ENCODE data around the gene FADS2.
"Not testable (repeated sequence)": the region's sequence is repeated elsewhere in the genome, so short reads cannot be mapped to it uniquely, and the experiment has no call there.

Gene FADS2

DNA sequence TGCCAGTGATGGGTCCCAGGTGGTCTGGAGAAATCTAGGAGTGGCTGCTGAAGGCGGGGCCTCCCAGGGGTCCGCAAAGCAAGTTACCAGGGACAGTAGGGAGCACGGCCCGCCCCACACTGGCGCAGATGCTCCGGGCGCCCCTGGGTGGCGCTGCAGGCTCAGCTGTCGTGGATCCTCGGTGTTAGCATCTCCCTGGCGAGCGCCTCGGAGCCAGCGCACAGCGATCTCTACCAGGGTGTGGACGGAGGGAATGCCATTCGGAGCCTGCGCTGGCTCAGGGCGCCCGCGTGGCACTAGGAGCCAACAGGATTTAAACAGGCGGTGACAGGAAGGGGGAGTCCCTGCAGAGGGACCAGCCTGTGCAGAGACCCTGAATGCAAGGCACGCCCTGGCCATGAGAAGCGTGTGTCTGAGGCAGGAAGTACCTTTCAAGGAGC is 43.1 kb downstream of the FADS2 start:
- H3K9me3 Mint-ChIP-seq = no peaks in the 10 kb centered on the region
- no peaks in the 10 kb centered on the region for H3K36me3 Mint-ChIP-seq (ENCODE audit: low read depth)
- peaks cover 8% of the 10 kb centered on the region for H3K4me1 Mint-ChIP-seq (ENCODE audit: low read depth)
- no peaks in the 10 kb centered on the region for H3K27me3 Mint-ChIP-seq (ENCODE audit: low read depth)
- H3K27ac Mint-ChIP-seq = no peak overlapping the region
- H3K4me3 Mint-ChIP-seq = peak overlapping the region; percentile 65

DNA sequence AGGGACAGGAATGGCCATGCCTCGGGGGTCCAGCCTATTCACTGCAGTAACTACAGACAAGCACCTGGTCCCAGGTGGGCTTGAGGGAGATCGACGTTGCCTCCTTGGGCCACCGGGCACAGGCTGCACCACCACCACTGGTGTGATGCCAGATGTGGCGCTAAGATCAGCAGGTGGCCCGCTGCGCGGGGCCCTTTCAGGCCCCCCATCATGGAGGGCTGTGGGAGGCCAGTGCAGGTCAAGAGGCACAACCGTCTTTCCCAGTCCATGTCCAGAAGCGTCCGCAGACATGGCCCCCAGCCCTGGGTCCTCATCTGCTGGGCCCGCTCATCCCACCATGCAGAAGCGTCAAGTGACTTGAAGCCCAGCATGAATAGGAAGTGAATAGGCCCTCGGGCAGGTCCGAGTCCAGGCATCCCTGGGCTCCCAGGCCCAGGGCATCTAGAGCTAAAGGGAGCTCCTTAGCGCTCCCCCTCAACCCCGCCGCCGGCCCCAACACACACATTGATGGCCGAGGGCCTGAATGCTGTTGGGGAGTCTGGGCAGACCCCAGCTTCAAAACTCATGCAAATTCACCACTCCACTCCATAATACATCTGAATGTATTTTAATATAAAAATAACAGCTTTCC is 45.0 kb downstream of the FADS2 start:
- Mint-ChIP-seq H3K4me3 (no peak overlapping the region), H3K27ac (no peak overlapping the region), H3K9me3 (no peaks in the 10 kb centered on the region), H3K4me1 (ENCODE audit: low read depth) (peaks cover 8% of the 10 kb centered on the region), H3K36me3 (ENCODE audit: low read depth) (no peaks in the 10 kb centered on the region), H3K27me3 (ENCODE audit: low read depth) (no peaks in the 10 kb centered on the region)

DNA sequence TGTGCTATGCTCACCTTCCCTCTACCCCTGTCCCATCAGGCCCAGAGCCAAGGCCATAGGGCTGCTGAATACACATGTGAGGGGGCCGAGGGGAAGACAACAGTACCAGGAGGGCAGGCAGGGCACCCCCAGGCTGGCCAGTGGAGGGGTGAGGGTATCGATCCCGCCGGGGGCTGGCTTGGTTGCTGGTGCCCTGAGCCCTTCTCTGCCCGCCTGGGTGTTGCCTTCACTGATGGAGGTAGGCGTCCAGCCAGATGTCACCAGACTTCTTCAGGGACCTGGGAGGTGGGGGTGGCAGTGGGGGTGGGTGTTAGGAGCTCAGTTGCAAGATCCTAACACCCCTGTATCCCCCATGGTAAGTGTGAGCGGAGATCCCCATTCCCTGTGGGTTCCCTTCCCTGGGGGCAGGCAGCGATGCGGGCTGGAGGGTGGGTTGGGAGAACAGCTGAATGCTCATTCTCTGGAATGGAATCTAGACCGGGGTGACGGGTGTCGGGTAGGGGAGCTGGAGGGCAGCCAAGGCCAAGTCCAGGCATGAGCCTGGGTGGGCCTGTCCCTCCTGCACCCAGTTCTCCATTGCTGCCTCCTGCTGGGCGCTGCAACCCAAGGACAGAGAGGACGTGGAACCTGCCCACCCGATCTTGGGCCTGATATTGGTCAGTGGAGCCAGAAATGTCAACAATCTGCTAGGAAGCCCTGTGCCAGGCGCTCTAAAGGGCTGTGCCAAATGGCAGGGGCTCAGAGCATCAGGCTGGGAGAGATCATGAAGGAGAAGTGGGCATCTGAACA is 45.7 kb downstream of the FADS2 start:
- H3K4me1 Mint-ChIP-seq (ENCODE audit: low read depth) = peaks cover 8% of the 10 kb centered on the region
- H3K9me3 Mint-ChIP-seq = no peaks in the 10 kb centered on the region
- no peaks in the 10 kb centered on the region for H3K36me3 Mint-ChIP-seq (ENCODE audit: low read depth)
- H3K27ac Mint-ChIP-seq = no peak overlapping the region
- no peak overlapping the region for H3K4me3 Mint-ChIP-seq
- no peaks in the 10 kb centered on the region for H3K27me3 Mint-ChIP-seq (ENCODE audit: low read depth)

DNA sequence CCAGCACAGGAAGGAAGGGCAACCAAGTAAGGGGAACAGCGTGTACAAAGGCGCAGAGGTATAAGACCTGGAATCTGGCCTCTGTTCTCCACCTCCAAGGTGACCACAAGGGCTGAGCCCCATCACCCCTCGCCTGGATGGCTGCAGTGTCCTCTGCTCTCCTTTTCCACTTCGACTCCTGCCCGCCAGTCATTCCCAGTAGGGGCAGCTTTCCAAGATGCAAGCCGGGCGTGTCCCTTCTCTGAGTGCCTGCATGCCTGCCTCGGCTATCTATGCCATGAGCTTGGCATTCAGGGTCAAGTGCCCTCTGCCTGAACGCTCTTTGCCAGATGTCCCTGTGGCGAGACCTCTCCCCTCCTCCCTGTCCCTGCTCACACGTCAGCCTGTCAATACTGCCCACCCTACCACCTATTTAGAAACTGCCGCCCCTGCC is 46.3 kb downstream of the FADS2 start:
- Mint-ChIP-seq H3K9me3 (no peaks in the 10 kb centered on the region), H3K36me3 (ENCODE audit: low read depth) (no peaks in the 10 kb centered on the region), H3K27ac (no peak overlapping the region), H3K4me1 (ENCODE audit: low read depth) (peaks cover 8% of the 10 kb centered on the region), H3K4me3 (no peak overlapping the region), H3K27me3 (ENCODE audit: low read depth) (no peaks in the 10 kb centered on the region)

DNA sequence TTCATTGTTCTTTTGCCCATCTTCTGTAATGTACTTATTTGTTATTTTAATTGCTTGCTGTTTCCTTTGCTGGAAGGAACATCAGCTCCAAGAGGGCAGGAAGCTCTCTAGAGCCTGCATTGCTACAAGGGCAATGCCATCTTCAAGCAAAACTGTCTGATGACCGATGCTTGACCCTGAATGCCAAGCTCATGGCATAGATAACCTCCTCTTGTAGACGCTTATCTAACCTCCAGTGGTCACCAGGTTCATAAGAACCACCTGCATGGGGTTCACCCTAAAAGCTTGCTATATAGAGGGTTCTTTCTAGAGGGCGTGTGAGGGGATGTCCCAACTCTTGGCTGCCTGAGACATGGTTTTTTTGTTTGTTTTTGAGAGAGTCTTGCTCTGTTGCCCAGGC is 46.8 kb downstream of the FADS2 start:
- no peaks in the 10 kb centered on the region for H3K27me3 Mint-ChIP-seq (ENCODE audit: low read depth)
- H3K9me3 Mint-ChIP-seq = no peaks in the 10 kb centered on the region
- H3K4me1 Mint-ChIP-seq (ENCODE audit: low read depth) = peaks cover 8% of the 10 kb centered on the region
- no peak overlapping the region for H3K4me3 Mint-ChIP-seq
- H3K36me3 Mint-ChIP-seq (ENCODE audit: low read depth) = no peaks in the 10 kb centered on the region
- H3K27ac Mint-ChIP-seq = no peak overlapping the region

DNA sequence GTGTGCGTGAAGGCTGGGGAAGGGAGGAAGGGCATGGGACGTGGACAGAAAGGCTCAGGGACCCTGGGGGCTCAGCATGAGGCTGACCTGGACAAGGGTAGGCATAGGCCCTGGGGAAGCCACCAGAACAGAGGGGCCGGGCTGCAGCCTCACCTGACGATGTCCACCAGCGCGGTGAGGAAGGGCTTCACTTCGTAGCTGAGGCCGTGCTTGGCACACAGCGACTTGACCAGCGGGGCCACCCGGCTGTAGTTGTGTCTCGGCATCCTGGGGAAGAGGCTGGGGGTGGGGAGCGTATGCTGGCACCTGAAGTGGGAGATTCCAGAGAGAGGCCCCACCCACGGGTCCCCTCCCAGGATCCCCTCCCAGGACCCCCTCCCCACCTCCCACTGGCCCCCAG is 47.6 kb downstream of the FADS2 start:
- H3K27ac Mint-ChIP-seq = no peak overlapping the region
- no peaks in the 10 kb centered on the region for H3K36me3 Mint-ChIP-seq (ENCODE audit: low read depth)
- H3K4me3 Mint-ChIP-seq = no peak overlapping the region
- no peaks in the 10 kb centered on the region for H3K27me3 Mint-ChIP-seq (ENCODE audit: low read depth)
- H3K4me1 Mint-ChIP-seq (ENCODE audit: low read depth) = peaks cover 8% of the 10 kb centered on the region
- no peaks in the 10 kb centered on the region for H3K9me3 Mint-ChIP-seq

DNA sequence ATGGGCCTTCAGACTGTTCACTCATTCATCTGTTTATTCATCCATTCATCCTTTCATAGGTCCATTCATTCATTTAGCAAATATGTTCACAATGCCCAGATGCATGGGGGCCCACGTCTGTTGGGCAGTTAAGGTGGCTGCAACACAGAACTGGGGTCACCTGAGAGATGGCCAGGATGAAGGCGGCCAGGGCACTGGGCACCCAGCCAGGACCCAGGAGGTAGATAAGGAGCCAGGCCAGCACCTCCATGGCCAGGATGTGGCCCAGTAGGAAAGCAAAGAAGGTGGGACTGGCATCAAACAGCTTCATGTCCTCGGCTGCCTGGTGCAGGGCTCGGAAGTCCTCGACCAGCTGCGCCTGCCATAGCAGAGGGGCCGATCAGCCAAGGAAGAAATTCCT is 51.1 kb downstream of the FADS2 start:
- Mint-ChIP-seq H3K27ac (no peak overlapping the region), H3K27me3 (ENCODE audit: low read depth) (no peaks in the 10 kb centered on the region), H3K9me3 (no peaks in the 10 kb centered on the region), H3K4me3 (no peak overlapping the region), H3K36me3 (ENCODE audit: low read depth) (no peaks in the 10 kb centered on the region), H3K4me1 (ENCODE audit: low read depth) (no peaks in the 10 kb centered on the region)

DNA sequence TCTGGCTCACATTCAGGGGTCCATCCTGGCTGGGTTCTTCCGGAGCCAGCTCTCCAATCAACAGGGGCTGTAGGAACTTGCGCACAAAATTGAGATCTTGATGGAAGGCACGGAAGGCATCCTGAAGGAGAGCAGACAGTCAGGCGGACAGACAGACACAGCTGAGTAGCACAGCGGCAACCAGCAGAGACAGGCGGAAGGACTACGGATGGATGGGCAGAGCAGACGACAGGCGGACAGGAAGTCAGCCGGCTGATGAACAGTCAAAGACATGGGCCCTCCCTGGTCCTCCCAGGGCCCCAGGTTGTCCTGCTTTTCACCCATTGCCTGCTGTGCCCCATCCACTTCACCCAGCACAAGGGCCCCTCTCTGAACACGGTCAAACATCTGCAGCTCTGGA is 51.9 kb downstream of the FADS2 start:
- Mint-ChIP-seq H3K4me3 (no peak overlapping the region), H3K27ac (no peak overlapping the region), H3K4me1 (ENCODE audit: low read depth) (no peaks in the 10 kb centered on the region), H3K27me3 (ENCODE audit: low read depth) (no peaks in the 10 kb centered on the region), H3K9me3 (no peaks in the 10 kb centered on the region), H3K36me3 (ENCODE audit: low read depth) (no peaks in the 10 kb centered on the region)

DNA sequence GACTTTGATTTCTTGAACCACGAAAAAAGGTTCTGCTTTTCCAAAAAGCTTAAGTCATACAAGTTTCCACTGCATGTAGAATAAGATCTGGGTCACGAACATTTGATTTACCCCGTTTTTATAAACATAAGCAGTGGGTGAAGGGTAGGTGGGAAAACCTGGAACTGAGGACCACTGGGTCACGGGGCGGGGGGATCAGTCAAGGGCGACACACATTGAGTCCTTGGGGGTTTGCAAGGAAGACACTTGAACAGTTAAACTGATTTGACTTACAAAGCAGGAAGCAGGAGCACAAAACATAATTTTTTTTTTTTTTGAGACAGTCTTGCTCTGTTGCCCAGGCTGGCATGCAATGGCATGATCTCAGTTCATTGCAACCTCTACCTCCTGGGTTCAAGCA is 52.4 kb downstream of the FADS2 start:
- H3K4me1 Mint-ChIP-seq (ENCODE audit: low read depth) = no peaks in the 10 kb centered on the region
- H3K27me3 Mint-ChIP-seq (ENCODE audit: low read depth) = no peaks in the 10 kb centered on the region
- H3K27ac Mint-ChIP-seq = no peak overlapping the region
- no peaks in the 10 kb centered on the region for H3K36me3 Mint-ChIP-seq (ENCODE audit: low read depth)
- no peaks in the 10 kb centered on the region for H3K9me3 Mint-ChIP-seq
- no peak overlapping the region for H3K4me3 Mint-ChIP-seq

DNA sequence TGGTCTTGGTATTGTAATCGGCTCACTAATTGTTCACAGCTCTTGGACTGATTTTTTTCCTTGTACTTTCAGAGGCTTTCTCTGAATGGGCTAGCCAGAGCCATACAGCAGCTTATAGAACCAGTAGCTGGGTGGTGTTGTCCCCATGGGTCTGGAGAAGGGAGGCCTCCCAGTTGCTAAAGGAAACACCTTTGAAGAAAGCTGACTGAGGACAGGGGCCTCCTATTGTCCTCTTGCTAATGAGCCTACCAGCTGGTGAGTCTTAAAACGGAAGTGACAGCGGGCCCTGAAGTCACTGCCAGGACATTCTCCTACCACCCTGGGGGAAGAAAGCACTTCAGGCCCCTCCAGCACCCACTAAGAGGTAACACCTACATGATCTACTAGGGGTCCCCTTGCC is 53.3 kb downstream of the FADS2 start:
- H3K4me3 Mint-ChIP-seq = no peak overlapping the region

DNA sequence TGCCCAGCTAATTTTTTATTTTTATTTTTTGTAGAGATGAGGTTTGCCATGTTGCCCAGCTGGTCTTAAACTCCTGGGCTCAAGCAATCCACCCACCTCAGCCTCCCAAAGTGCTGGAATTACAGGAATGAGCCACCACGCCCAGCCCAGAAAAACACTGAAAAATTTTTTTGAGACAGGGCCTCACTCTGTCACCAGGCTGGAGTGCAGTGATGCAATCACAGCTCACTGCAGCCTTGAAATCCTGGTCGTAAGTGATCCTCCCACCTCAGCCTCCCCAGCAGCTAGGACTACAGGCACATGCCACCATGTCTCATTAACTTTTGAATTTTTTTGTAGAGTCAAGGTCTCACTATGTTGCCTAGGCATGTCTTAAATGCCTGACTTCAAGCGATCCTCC is 54.2 kb downstream of the FADS2 start:
- not testable (repeated sequence) for H3K4me1 Mint-ChIP-seq (ENCODE audit: low read depth); H3K27ac Mint-ChIP-seq; H3K9me3 Mint-ChIP-seq; H3K4me3 Mint-ChIP-seq; H3K36me3 Mint-ChIP-seq (ENCODE audit: low read depth); H3K27me3 Mint-ChIP-seq (ENCODE audit: low read depth)

More for the DNA sequence above, 53.3 kb downstream of the FADS2 start:
- H3K27ac Mint-ChIP-seq = no peak overlapping the region
- H3K4me1 Mint-ChIP-seq (ENCODE audit: low read depth) = no peaks in the 10 kb centered on the region
- H3K36me3 Mint-ChIP-seq (ENCODE audit: low read depth) = no peaks in the 10 kb centered on the region
- no peaks in the 10 kb centered on the region for H3K27me3 Mint-ChIP-seq (ENCODE audit: low read depth)
- H3K9me3 Mint-ChIP-seq = no peaks in the 10 kb centered on the region

DNA sequence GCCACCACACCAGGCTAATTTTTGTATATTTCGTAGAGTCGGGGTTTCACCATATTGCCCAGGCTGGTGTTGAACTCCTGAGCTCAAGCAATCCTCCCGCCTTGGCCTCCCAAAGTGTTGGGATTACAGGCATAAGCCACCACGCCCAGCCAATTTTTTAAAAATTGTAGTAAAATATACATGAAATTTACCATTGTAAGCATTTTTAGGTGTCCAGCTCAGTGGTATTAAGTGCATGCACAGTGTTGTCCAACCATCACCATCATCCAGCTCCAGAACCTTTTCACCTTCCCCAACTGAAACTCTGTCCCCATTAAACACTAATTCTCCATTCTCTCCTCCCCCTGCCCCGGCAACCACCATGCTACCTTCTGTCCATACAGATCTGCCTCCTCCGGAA is 54.8 kb downstream of the FADS2 start:
- no peaks in the 10 kb centered on the region for H3K27me3 Mint-ChIP-seq (ENCODE audit: low read depth)

DNA sequence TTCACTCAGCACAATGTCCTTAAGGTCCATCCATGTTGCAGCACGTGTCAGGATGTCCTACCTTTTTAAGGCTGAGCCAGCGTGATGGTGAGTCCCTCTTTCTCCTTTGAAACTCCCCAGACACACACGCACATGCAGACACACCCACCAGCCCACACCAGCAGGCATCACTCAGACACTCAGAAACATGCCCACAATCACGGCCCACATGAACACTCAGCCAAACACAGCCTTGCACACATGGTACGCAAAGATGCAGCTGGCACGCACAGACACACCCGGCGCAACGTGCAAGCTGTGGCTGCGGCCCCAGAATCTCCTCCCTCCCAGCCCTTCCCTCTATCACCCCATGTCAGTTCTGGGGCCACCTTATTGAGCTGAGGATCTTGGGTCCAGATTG is 55.2 kb downstream of the FADS2 start:
- H3K4me1 Mint-ChIP-seq (ENCODE audit: low read depth) = no peaks in the 10 kb centered on the region
- H3K27me3 Mint-ChIP-seq (ENCODE audit: low read depth) = no peaks in the 10 kb centered on the region
- H3K36me3 Mint-ChIP-seq (ENCODE audit: low read depth) = no peaks in the 10 kb centered on the region
- no peak overlapping the region for H3K27ac Mint-ChIP-seq
- H3K9me3 Mint-ChIP-seq = no peaks in the 10 kb centered on the region
- no peak overlapping the region for H3K4me3 Mint-ChIP-seq

More for the DNA sequence above, 54.8 kb downstream of the FADS2 start:
- Mint-ChIP-seq H3K4me1 (ENCODE audit: low read depth) (no peaks in the 10 kb centered on the region), H3K36me3 (ENCODE audit: low read depth) (no peaks in the 10 kb centered on the region), H3K27ac (no peak overlapping the region), H3K4me3 (no peak overlapping the region), H3K9me3 (no peaks in the 10 kb centered on the region)

DNA sequence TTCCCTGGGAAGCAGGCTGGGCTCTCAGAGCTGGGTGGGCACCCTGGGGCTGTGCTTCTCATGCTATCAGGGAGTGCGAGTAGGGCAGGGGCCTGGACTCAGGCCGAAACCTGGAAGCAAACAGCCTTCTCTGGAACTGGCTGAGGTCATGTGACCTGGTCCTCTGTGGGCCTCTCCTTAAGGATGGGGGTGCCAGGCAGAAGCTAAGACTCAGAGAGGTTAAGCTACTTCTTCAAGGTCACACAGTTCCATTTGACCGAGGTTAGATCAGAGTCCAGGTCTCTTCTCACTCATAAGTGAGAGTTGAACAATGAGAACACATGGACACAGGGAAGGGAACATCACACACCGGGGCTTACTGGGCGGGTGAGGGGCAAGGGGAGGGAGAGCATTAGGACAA is 55.8 kb downstream of the FADS2 start:
- H3K27ac Mint-ChIP-seq = no peak overlapping the region
- no peaks in the 10 kb centered on the region for H3K36me3 Mint-ChIP-seq (ENCODE audit: low read depth)
- H3K9me3 Mint-ChIP-seq = no peaks in the 10 kb centered on the region
- H3K4me3 Mint-ChIP-seq = no peak overlapping the region
- no peaks in the 10 kb centered on the region for H3K27me3 Mint-ChIP-seq (ENCODE audit: low read depth)
- no peaks in the 10 kb centered on the region for H3K4me1 Mint-ChIP-seq (ENCODE audit: low read depth)

DNA sequence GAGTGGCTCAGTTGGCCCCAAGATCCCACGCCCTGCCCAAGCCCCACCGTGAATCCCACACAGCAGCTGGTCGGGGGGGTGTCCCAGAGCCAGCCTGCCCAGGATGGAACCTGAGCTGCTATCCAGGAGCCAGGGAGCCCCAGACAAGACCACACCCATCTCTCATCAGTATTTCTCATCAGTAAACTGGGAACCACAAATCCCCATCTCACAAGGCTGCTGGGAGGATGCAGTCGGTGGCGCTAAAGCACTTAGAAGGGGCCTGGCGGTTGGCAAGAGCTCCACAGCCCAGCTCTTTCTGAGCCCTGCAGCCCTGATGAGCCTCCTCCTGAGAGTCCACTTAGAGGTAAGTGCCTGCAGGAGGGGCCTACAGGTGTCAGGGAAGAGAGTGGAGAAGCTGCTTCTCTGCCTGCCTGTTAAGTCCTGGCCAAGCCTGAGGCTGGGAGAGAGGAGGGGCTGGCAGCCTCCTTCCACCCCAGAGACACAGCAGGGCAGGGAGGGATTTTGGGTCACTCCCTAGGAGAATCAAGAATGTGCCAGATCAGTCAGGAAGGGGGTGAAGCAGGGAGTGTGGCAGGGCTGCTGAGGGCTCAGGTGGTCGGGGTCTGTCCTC is 57.2 kb downstream of the FADS2 start:
- no peaks in the 10 kb centered on the region for H3K9me3 Mint-ChIP-seq
- no peak overlapping the region for H3K4me3 Mint-ChIP-seq
- H3K27me3 Mint-ChIP-seq (ENCODE audit: low read depth) = no peaks in the 10 kb centered on the region
- no peak overlapping the region for H3K27ac Mint-ChIP-seq
- H3K36me3 Mint-ChIP-seq (ENCODE audit: low read depth) = no peaks in the 10 kb centered on the region
- no peaks in the 10 kb centered on the region for H3K4me1 Mint-ChIP-seq (ENCODE audit: low read depth)

Data from T-helper 1 cell treated with Interleukin-12 subunit alpha and Interleukin-12 subunit beta and Interleukin-4 antibody, amounts not matched to agents 30 μg/mL and 1 μg/mL, for 36 hours (primary cell).